ENCODE results near the gene ELAC1.

DNA sequence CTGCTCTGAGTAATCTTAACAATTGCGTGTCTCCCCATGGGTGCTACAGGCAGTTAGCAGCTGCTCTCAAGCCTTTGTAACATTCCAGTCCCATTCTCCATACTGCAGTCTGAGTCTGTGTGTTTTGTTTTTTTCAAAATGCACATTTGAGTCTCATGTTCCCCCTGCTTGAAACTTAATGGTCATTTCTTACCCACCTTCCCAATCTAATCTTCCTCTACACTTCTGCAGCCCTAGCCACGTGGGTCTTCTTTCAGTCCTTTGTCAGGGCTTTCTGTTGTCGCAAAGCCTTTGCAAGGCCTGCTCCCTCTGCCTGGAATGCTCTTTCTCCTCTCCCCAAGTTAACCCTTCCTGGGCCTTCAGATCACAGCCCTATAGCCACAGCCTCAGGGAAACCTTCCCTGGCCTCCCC lies 24.5 kb downstream of the ELAC1 start:
- TF ChIP-seq EZH2 (IDR thresholded peaks at IDR 0.05) (no peak), POLR2AphosphoS5 (IDR thresholded peaks at IDR 0.05; ENCODE audit: borderline replicate concordance, low read depth, low read length) (no peak)

All from SK-N-MC (cell line).